ENCODE measurements around the gene TRAPPC6A. TPM values are rescaled to one million over a fixed set of nuclear protein-coding genes. Genes with fewer than 3 reads are reported as not detected.

The TRAPPC6A gene
- total and polyA plus RNA-seq, 2 donors (not counting 1 experiment from before 2014, with no cell fraction given) = 40.3 to 79.0 TPM

DNA sequence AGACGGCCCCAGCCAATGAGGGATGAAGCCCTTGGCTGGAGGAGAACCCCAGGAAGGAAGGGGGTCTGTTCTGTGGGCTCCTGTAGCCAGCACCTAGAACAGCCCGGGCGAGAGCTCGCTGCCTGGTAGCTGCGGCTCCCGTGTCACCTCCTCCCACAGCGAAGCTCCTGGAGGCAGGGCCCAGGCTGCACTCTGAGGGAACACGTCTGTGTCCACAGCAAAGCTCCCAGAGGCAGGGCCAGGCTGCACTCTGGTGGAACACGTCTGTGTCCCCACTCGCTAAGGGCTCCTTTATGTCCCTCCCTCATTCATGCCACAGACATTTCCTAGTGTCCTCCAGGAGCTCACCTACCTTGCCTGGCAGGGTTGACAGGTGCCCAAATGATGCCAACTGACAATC is 8.4 kb downstream of the TRAPPC6A start:
- POLR2A ChIA-PET = no interaction called here
- peaks cover 26% of the 10 kb centered on the region for H4K20me1 ChIP-seq (ENCODE audit: control insufficient read depth, insufficient read depth, low read length, poor library complexity, severe bottlenecking)
- H3K27me3 ChIP-seq (replicated peaks in 1 of 4; ENCODE audit: control extremely low read depth in 1 of 4, control insufficient read depth in 3 of 4, insufficient read depth in 4 of 4, low read length in 3 of 4) = no peaks in the 10 kb centered on the region
- CTCF ChIA-PET = interaction anchor here (0.6 kb wide), 1 partner anchor 20 kb away, joined by 3 read pairs; no protein-coding TSS in a partner anchor
- H3K4me3 Mint-ChIP-seq = no peak overlapping the region
- H3K36me3 ChIP-seq (replicated peaks in 1 of 2; ENCODE audit: control extremely low read depth in 1 of 2, control insufficient read depth in 1 of 2, extremely low read depth in 1 of 2, insufficient read depth in 2 of 2, low read length in 1 of 2) = peaks cover 0 to 7% of the 10 kb centered on the region in 2 experiments
- WGBS (ENCODE audit: insufficient coverage) = over 99% methylated on average over 10 of the region's 10 CpGs
- H3K27me3 Mint-ChIP-seq = no peaks in the 10 kb centered on the region
- H3K9me3 Mint-ChIP-seq (ENCODE audit: insufficient read depth) = no peaks in the 10 kb centered on the region
- no peak overlapping the region for H3K27ac ChIP-seq (ENCODE audit: low read length in 2 of 2)
- H3K4me2 ChIP-seq (replicated peaks; ENCODE audit: low read depth, low read length, poor library complexity, severe bottlenecking) = no peak overlapping the region
- peaks cover 63% of the 10 kb centered on the region for H3K79me2 ChIP-seq (ENCODE audit: control insufficient read depth, insufficient read depth, low read length)
- DNase-seq (no peak), ATAC-seq (ENCODE audit: low read depth) (no peak)
- no peak overlapping the region for H3K27ac Mint-ChIP-seq
- H3K9me3 ChIP-seq (ENCODE audit: control extremely low read depth in 1 of 3, control insufficient read depth in 2 of 3, insufficient read depth in 1 of 3, low read length in 2 of 3) = no peaks in the 10 kb centered on the region
- H3K4me1 ChIP-seq (ENCODE audit: control insufficient read depth in 2 of 2, insufficient read depth in 2 of 2, low read length in 2 of 2) = peaks cover 23 to 38% of the 10 kb centered on the region in 2 donors
- H3K4me1 Mint-ChIP-seq = peaks cover 26% of the 10 kb centered on the region
- no peak overlapping the region for H3K9ac ChIP-seq (ENCODE audit: low read length)
- TF ChIP-seq EZH2 (IDR thresholded peaks at IDR 0.05; ENCODE audit: borderline replicate concordance, insufficient read depth, low read depth, low read length, poor library complexity, severe bottlenecking) (no peak), CTCF (IDR thresholded peaks at IDR 0.05) (no peak)
- intact Hi-C loops (cut with micrococcal nuclease) = no loop called here
- no peak overlapping the region for H2AFZ ChIP-seq (ENCODE audit: insufficient read depth, low read depth, low read length, poor library complexity, severe bottlenecking)
- no peak overlapping the region for H3K4me3 ChIP-seq (ENCODE audit: control extremely low read depth in 1 of 5, extremely low read depth in 1 of 5, insufficient read depth in 1 of 5, low read depth in 2 of 5, low read length in 4 of 5)

- Histone ChIP-seq H3K9ac (ENCODE audit: low read length) (no peak overlapping the region), H2AFZ (ENCODE audit: insufficient read depth, low read depth, low read length, poor library complexity, severe bottlenecking) (no peak overlapping the region), H3K4me3 (ENCODE audit: control extremely low read depth in 1 of 5, extremely low read depth in 1 of 5, insufficient read depth in 1 of 5, low read depth in 2 of 5, low read length in 4 of 5) (no peak overlapping the region), H3K4me2 (replicated peaks; ENCODE audit: low read depth, low read length, poor library complexity, severe bottlenecking) (no peak overlapping the region), H3K27me3 (replicated peaks in 1 of 4; ENCODE audit: control extremely low read depth in 1 of 4, control insufficient read depth in 3 of 4, insufficient read depth in 4 of 4, low read length in 3 of 4) (no peaks in the 10 kb centered on the region), H3K27ac (ENCODE audit: low read length in 2 of 2) (no peak overlapping the region), H4K20me1 (ENCODE audit: control insufficient read depth, insufficient read depth, low read length, poor library complexity, severe bottlenecking) (peaks cover 26% of the 10 kb centered on the region), H3K4me1 (ENCODE audit: control insufficient read depth in 2 of 2, insufficient read depth in 2 of 2, low read length in 2 of 2) (peaks cover 29 to 41% of the 10 kb centered on the region in 2 donors), H3K9me3 (ENCODE audit: control extremely low read depth in 1 of 3, control insufficient read depth in 2 of 3, insufficient read depth in 1 of 3, low read length in 2 of 3) (no peaks in the 10 kb centered on the region), H3K36me3 (replicated peaks in 1 of 2; ENCODE audit: control extremely low read depth in 1 of 2, control insufficient read depth in 1 of 2, extremely low read depth in 1 of 2, insufficient read depth in 2 of 2, low read length in 1 of 2) (peaks cover 0 to 7% of the 10 kb centered on the region in 2 experiments), H3K79me2 (ENCODE audit: control insufficient read depth, insufficient read depth, low read length) (peaks cover 55% of the 10 kb centered on the region)
- Mint-ChIP-seq H3K9me3 (ENCODE audit: insufficient read depth) (no peaks in the 10 kb centered on the region), H3K27ac (no peak overlapping the region), H3K4me1 (peaks cover 33% of the 10 kb centered on the region), H3K4me3 (no peak overlapping the region), H3K27me3 (no peaks in the 10 kb centered on the region)
- CTCF ChIA-PET = no interaction called here
- 94% methylated on average over 16 of the region's 16 CpGs for WGBS (ENCODE audit: insufficient coverage)
- intact Hi-C loops (cut with micrococcal nuclease) = no loop called here
- DNase-seq (no peak), ATAC-seq (ENCODE audit: low read depth) (no peak)
- TF ChIP-seq EZH2 (IDR thresholded peaks at IDR 0.05; ENCODE audit: borderline replicate concordance, insufficient read depth, low read depth, low read length, poor library complexity, severe bottlenecking) = no peak
- TF ChIP-seq CTCF (IDR thresholded peaks at IDR 0.05) = no peak
- POLR2A ChIA-PET = no interaction called here
Measured at GRCh38 chr19:45168767-45169351, 9.2 kb downstream of the TRAPPC6A start.
